HEK293 (cell line): ENCODE data around the gene PIK3R1.

Source experiments
- CTCF ChIA-PET: fragments of 350-600 bp; formaldehyde crosslinking; extraction: SDS; loops from one replicate; lab custom pipeline; 2021; ENCODE audit warnings: antibody characterized with exemption; lab: Yijun Ruan, JAX
- POLR2A ChIA-PET: fragments of 300-600 bp; formaldehyde crosslinking; extraction: SDS; loops from one replicate; lab custom pipeline; 2020; ENCODE audit warnings: antibody characterized with exemption, inconsistent platforms; lab: Yijun Ruan, JAX
- H3K27ac ChIP-seq: fragments of 200-500 bp; sonication (Bioruptor generic); 2 replicates; pipeline ENCODE4 v1.5.1; 2014; ENCODE audit warnings: low read depth, low read length, control low read depth, inconsistent platforms; ENCODE audit errors: extremely low read depth
- H3K36me3 ChIP-seq, 2 experiments: fragments of 200-500 bp in 1 of 2; sonication (Bioruptor generic) in 1 of 2; 1 replicate in 1 of 2; 2 replicates in 1 of 2; pipeline ENCODE4 v1.5.1; 2014 to 2017; ENCODE audit warnings: inconsistent platforms in 2 of 2, low read length in 2 of 2; ENCODE audit not compliant: control insufficient read depth in 2 of 2, insufficient read depth in 1 of 2
- H3K4me1 ChIP-seq: fragments of 200-500 bp; sonication (Bioruptor generic); 2 replicates; pipeline ENCODE4 v1.5.1; 2014; ENCODE audit warnings: mild to moderate bottlenecking, low read length, inconsistent platforms; ENCODE audit not compliant: control insufficient read depth, insufficient read depth
- H3K4me3 ChIP-seq: 2 replicates; pipeline ENCODE4 v1.5.1; 2011; ENCODE audit warnings: low read depth, mild to moderate bottlenecking, control low read depth, low read length, moderate library complexity
- H3K9me3 ChIP-seq: fragments of 200-500 bp; sonication (Bioruptor generic); 2 replicates; pipeline ENCODE4 v1.5.1; 2014; ENCODE audit warnings: low read depth, low read length, inconsistent platforms; ENCODE audit not compliant: control insufficient read depth, insufficient read depth
- BCL11B ChIP-seq: fragments of 450-650 bp; formaldehyde crosslinking; IDR thresholded peaks from 2 replicates; pipeline ENCODE4 v1.5.1; 2016; ENCODE audit warnings: low read depth, missing biosample characterization, missing genetic modification characterization
- HOXA7 ChIP-seq: sonication (generic); formaldehyde crosslinking; IDR thresholded peaks from 2 replicates; pipeline ENCODE4 v1.8.1; 2022; ENCODE audit warnings: missing genetic modification reagents, borderline replicate concordance
- HOXC10 ChIP-seq: sonication (generic); formaldehyde crosslinking; IDR thresholded peaks from 2 replicates; pipeline ENCODE4 v1.8.1; 2023; ENCODE audit warnings: mild to moderate bottlenecking, missing genetic modification reagents
- SP7 ChIP-seq: fragments of 450-650 bp; formaldehyde crosslinking; IDR thresholded peaks from 2 replicates; pipeline ENCODE4 v1.5.1; 2016; ENCODE audit warnings: missing biosample characterization, missing genetic modification characterization
- TCF7L2 ChIP-seq: IDR thresholded peaks from 2 replicates; pipeline ENCODE4 v1.6.1; 2011; ENCODE audit warnings: low read depth, mild to moderate bottlenecking, inconsistent platforms, low read length, moderate library complexity, borderline replicate concordance
- ZBTB1 ChIP-seq: fragments of 450-650 bp; formaldehyde crosslinking; IDR thresholded peaks from 2 replicates; pipeline ENCODE4 v1.5.1; 2016; ENCODE audit warnings: missing biosample characterization, missing genetic modification characterization
- ZBTB20 ChIP-seq: fragments of 450-650 bp; formaldehyde crosslinking; IDR thresholded peaks from 2 replicates; pipeline ENCODE4 v1.5.1; 2016; ENCODE audit warnings: missing biosample characterization, missing genetic modification characterization
- ZBTB7A ChIP-seq: fragments of 450-650 bp; formaldehyde crosslinking; IDR thresholded peaks from 2 replicates; pipeline ENCODE4 v1.5.1; 2016; ENCODE audit warnings: low read depth, missing biosample characterization, missing genetic modification characterization
- ZNF114 ChIP-seq: fragments of 450-650 bp; formaldehyde crosslinking; IDR thresholded peaks from 2 replicates; pipeline ENCODE4 v1.5.0; 2017; ENCODE audit warnings: missing biosample characterization, missing genetic modification characterization
- ZNF138 ChIP-seq: fragments of 450-650 bp; formaldehyde crosslinking; IDR thresholded peaks from 2 replicates; pipeline ENCODE4 v1.5.1; 2016; ENCODE audit warnings: missing biosample characterization, missing genetic modification characterization, borderline replicate concordance
- ZNF24 ChIP-seq: fragments of 450-650 bp; formaldehyde crosslinking; IDR thresholded peaks from 2 replicates; pipeline ENCODE4 v1.5.1; 2016; ENCODE audit warnings: missing biosample characterization, missing genetic modification characterization
- ZNF501 ChIP-seq: fragments of 450-650 bp; formaldehyde crosslinking; IDR thresholded peaks from 2 replicates; pipeline ENCODE4 v1.5.1; 2016; ENCODE audit warnings: missing biosample characterization, missing genetic modification characterization
- ZNF610 ChIP-seq: fragments of 450-650 bp; formaldehyde crosslinking; IDR thresholded peaks from 2 replicates; pipeline ENCODE4 v1.5.1; 2016; ENCODE audit warnings: missing biosample characterization, missing genetic modification characterization, borderline replicate concordance
- ZNF621 ChIP-seq: fragments of 450-650 bp; formaldehyde crosslinking; IDR thresholded peaks from 2 replicates; pipeline ENCODE4 v1.5.1; 2017; ENCODE audit warnings: missing biosample characterization, missing genetic modification characterization
- ZNF629 ChIP-seq: fragments of 450-650 bp; formaldehyde crosslinking; IDR thresholded peaks from 2 replicates; pipeline ENCODE4 v1.5.1; 2017; ENCODE audit warnings: missing biosample characterization, missing genetic modification characterization
- ZNF76 ChIP-seq: fragments of 450-650 bp; formaldehyde crosslinking; IDR thresholded peaks from 2 replicates; pipeline ENCODE4; 2016; ENCODE audit warnings: low read depth, missing biosample characterization, missing genetic modification characterization, borderline replicate concordance
- ZSCAN30 ChIP-seq: fragments of 450-650 bp; IDR thresholded peaks from 2 replicates; pipeline ENCODE4 v1.5.1; 2018; ENCODE audit warnings: missing biosample characterization, mild to moderate bottlenecking, missing genetic modification characterization, moderate library complexity
- TF ChIP-seq, protein P1 (sequence below): fragments of 450-650 bp; formaldehyde crosslinking; IDR thresholded peaks from 2 replicates; pipeline ENCODE4 v1.5.1; 2016; ENCODE audit warnings: missing biosample characterization, missing genetic modification characterization

PIK3R1 gene

GRCh38 chr5:68341006-68341405 is 125.5 kb downstream of the PIK3R1 start:
- TF ChIP-seq, protein P1, sequence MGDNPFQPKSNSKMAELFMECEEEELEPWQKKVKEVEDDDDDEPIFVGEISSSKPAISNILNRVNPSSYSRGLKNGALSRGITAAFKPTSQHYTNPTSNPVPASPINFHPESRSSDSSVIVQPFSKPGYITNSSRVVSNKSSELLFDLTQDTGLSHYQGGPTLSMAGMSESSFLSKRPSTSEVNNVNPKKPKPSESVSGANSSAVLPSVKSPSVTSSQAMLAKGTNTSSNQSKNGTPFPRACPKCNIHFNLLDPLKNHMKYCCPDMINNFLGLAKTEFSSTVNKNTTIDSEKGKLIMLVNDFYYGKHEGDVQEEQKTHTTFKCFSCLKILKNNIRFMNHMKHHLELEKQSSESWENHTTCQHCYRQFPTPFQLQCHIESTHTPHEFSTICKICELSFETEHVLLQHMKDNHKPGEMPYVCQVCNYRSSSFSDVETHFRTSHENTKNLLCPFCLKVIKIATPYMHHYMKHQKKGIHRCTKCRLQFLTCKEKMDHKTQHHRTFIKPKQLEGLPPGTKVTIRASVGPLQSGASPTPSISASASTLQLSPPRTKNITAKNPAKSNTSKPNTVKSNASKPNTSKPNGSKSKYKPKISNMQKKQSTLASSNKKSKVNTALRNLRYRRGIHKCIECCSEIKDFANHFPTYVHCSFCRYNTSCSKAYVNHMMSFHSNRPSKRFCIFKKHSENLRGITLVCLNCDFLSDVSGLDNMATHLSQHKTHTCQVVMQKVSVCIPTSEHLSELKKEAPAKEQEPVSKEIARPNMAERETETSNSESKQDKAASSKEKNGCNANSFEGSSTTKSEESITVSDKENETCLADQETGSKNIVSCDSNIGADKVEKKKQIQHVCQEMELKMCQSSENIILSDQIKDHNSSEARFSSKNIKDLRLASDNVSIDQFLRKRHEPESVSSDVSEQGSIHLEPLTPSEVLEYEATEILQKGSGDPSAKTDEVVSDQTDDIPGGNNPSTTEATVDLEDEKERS, result no peak
- no peak for TF ChIP-seq ZNF610
- no peak for TF ChIP-seq HOXA7 (CRISPR knock-in tag)
- TF ChIP-seq ZBTB1, result no peak
- TF ChIP-seq ZBTB20 (tag by site-specific recombination), result no peak
- Histone ChIP-seq H3K27ac (no peak overlapping the region), H3K4me1 (peaks cover 5% of the 10 kb centered on the region; the same call in 1 of the 2 replicates), H3K4me3 (no peak overlapping the region), H3K9me3 (no peaks in the 10 kb centered on the region), H3K36me3 (no peaks in the 10 kb centered on the region)
- ChIA-PET CTCF (no interaction called here), POLR2A (no interaction called here)

- Histone ChIP-seq H3K36me3 (no peaks in the 10 kb centered on the region), H3K9me3 (no peaks in the 10 kb centered on the region), H3K4me3 (no peak overlapping the region), H3K27ac (no peak overlapping the region), H3K4me1 (peaks cover 5% of the 10 kb centered on the region; the same call in 1 of the 2 replicates)
- TF ChIP-seq ZSCAN30 (tag by site-specific recombination) (no peak), ZNF76 (tag by site-specific recombination) (no peak), SP7 (tag by site-specific recombination) (no peak), ZNF501 (tag by site-specific recombination) (no peak), HOXC10 (CRISPR knock-in tag) (no peak), ZNF114 (tag by site-specific recombination) (no peak), TCF7L2 (no peak), ZNF24 (tag by site-specific recombination) (no peak), BCL11B (tag by site-specific recombination) (no peak)
- POLR2A ChIA-PET, result no interaction called here
- CTCF ChIA-PET, result interaction anchor here (0.6 to 0.7 kb wide), 2 partner anchors 77 to 181 kb away, joined by 3 to 4 read pairs; no protein-coding TSS in a partner anchor
Observed at GRCh38 chr5:68342693-68343092, 127.1 kb downstream of the PIK3R1 start.

- H3K27ac ChIP-seq, result no peak overlapping the region
- no peaks in the 10 kb centered on the region for H3K36me3 ChIP-seq
- TF ChIP-seq ZNF621 (tag by site-specific recombination), result no peak
- TF ChIP-seq ZBTB7A (tag by site-specific recombination), result no peak
- no peak for TF ChIP-seq ZNF24 (tag by site-specific recombination)
- no peak for TF ChIP-seq ZNF629 (tag by site-specific recombination)
- TF ChIP-seq ZNF138 (tag by site-specific recombination), result no peak
- TF ChIP-seq, all 188 proteins: peak for 0
- POLR2A ChIA-PET, result no interaction called here
- Histone ChIP-seq H3K9me3 (no peaks in the 10 kb centered on the region), H3K4me1 (peaks cover 5% of the 10 kb centered on the region; the same call in 1 of the 2 replicates), H3K4me3 (no peak overlapping the region)
- CTCF ChIA-PET, result no interaction called here
Observed at GRCh38 chr5:68343421-68343826, 127.9 kb downstream of the PIK3R1 start.
